Large intestine (tissue), 3 donors: Measurements from ENCODE around the gene EXD3. TPM values are rescaled to one million over a fixed set of nuclear protein-coding genes. Genes with fewer than 3 reads are reported as not detected.
"Not testable (repeated sequence)": the region's sequence is repeated elsewhere in the genome, so short reads cannot be mapped to it uniquely, and the experiment has no call there.

Source experiments
- DNase-seq, 2 donors: peaks; one replicate each; pipeline versions ENCODE4 v3.0.0 to v3.0.0-alpha.2; 2013
- H3K27ac ChIP-seq: one replicate; pipeline ENCODE4 v1.5.1; 2013; ENCODE audit warnings: low read length
- H3K27me3 ChIP-seq: 2 replicates; pipeline ENCODE4 v1.6.1; 2013; ENCODE audit warnings: low read length; ENCODE audit not compliant: control insufficient read depth, insufficient read depth
- H3K36me3 ChIP-seq: 2 replicates; pipeline ENCODE4 v1.6.1; 2013; ENCODE audit warnings: low read length; ENCODE audit not compliant: control insufficient read depth, insufficient read depth
- H3K4me1 ChIP-seq: one replicate; pipeline ENCODE4 v1.6.1; 2013; ENCODE audit warnings: low read length; ENCODE audit not compliant: control insufficient read depth, insufficient read depth
- H3K4me3 ChIP-seq: one replicate; pipeline ENCODE4 v1.5.1; 2013; ENCODE audit warnings: low read length
- H3K9me3 ChIP-seq: one replicate; pipeline ENCODE4 v1.6.1; 2013; ENCODE audit warnings: mild to moderate bottlenecking, low read depth, low read length, moderate library complexity; ENCODE audit not compliant: control insufficient read depth
- WGBS: methylation state at CpG from one replicate; pipeline ENCODE4 v1.1.5; 2013; ENCODE audit warnings: low lambda C conversion rate; ENCODE audit not compliant: insufficient coverage; 5-methylcytosine and 5-hydroxymethylcytosine counted together
- polyA plus RNA-seq: library from polyadenylated mRNA; unstranded; fragments of 120-200 nt; gene quantifications from one replicate; pipeline ENCODE4 v1.2.1, GENCODE V29; 2013

Gene EXD3
- polyA plus RNA-seq, 1 donor, result 36.5 TPM

- peaks cover 28% of the 10 kb centered on the region for H3K36me3 ChIP-seq
- H3K27ac ChIP-seq, result no peak overlapping the region
- no peak for DNase-seq
Measured at GRCh38 chr9:137452761-137453642, 30.0 kb upstream of the EXD3 start.

DNA sequence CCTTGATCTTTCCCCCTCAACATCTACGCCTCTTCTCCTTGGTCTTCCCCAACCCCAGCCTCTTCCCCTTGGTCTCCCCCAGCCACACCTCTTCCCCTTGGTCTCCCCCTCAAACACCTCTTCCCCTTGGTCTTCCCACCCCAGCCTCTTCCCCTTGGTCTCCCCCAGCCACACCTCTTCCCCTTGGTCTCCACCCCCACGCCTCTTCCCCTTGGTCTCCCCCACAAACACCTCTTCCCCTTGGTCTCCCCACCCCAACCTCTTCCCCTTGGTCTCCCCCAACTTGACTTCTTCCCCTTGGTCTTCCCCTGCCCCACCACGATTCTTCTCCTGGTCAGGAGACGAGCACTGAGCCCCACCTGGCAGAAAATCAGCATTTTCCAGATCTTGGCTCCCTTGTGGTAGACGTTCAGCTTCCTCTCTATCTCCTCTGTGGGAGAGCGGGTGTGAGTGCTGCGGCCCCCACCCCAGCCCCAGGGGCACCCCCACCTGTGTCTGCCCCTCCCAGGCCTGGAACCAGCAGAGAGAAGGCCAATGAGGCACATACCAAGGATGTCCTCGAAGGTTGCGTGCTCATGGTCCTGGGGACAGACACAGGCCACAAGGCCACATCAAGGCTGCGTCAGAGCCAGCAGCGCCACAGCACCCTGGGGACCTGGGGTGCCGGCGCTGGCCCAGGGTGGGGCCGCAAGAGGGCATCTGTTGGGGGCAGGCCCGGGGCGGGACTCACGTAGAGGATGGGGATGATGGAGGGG, 29.2 kb upstream of the EXD3 start:
- Histone ChIP-seq H3K9me3 (peaks cover 8% of the 10 kb centered on the region), H3K4me1 (peaks cover 14% of the 10 kb centered on the region), H3K27me3 (no peaks in the 10 kb centered on the region), H3K36me3 (peaks cover 27% of the 10 kb centered on the region), H3K4me3 (no peak overlapping the region), H3K27ac (no peak overlapping the region)
- 100% methylated on average over 1 of the region's 17 CpGs for WGBS
- DNase-seq, result no peak

More at GRCh38 chr9:137452761-137453642, 30.0 kb upstream of the EXD3 start:
- Histone ChIP-seq H3K9me3 (peaks cover 8% of the 10 kb centered on the region), H3K4me3 (peak overlapping the region; percentile 37), H3K4me1 (peaks cover 16% of the 10 kb centered on the region), H3K27me3 (no peaks in the 10 kb centered on the region)
- WGBS, result no CpG with 5 or more reads among the region's 43 CpGs

DNA sequence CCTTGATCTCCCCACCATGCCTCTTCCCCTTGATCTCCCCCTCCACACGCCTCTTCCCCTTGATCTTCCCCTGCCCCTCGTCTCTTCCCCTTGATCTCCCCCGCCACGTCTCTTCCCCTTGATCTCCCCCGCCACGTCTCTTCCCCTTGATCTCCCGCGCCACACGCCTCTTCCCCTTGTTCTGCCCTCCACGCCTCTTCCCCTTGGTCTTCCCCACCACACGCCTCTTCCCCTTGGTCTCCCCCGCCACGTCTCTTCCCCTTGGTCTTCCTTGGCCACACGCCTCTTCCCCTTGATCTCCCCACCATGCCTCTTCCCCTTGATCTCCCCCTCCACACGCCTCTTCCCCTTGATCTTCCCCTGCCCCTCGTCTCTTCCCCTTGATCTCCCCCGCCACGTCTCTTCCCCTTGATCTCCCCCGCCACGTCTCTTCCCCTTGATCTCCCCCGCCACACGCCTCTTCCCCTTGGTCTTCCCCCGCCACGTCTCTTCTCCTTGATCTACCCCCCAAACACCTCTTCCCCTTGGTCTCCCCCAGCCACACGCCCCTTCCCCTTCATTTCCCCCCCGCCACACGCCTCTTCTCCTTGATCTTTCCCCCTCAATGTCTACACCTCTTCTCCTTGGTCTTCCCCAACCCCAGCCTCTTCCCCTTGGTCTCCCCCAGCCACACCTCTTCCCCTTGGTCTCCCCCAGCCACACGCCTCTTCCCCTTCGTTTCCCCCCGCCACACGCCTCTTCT, 28.5 kb upstream of the EXD3 start:
- Histone ChIP-seq H3K4me1 (peaks cover 14% of the 10 kb centered on the region), H3K36me3 (peaks cover 22% of the 10 kb centered on the region)
- H3K27me3 ChIP-seq, H3K27ac ChIP-seq, H3K9me3 ChIP-seq, H3K4me3 ChIP-seq, DNase-seq: not testable (repeated sequence)
- WGBS, result 95% methylated on average over 3 of the region's 31 CpGs

DNA sequence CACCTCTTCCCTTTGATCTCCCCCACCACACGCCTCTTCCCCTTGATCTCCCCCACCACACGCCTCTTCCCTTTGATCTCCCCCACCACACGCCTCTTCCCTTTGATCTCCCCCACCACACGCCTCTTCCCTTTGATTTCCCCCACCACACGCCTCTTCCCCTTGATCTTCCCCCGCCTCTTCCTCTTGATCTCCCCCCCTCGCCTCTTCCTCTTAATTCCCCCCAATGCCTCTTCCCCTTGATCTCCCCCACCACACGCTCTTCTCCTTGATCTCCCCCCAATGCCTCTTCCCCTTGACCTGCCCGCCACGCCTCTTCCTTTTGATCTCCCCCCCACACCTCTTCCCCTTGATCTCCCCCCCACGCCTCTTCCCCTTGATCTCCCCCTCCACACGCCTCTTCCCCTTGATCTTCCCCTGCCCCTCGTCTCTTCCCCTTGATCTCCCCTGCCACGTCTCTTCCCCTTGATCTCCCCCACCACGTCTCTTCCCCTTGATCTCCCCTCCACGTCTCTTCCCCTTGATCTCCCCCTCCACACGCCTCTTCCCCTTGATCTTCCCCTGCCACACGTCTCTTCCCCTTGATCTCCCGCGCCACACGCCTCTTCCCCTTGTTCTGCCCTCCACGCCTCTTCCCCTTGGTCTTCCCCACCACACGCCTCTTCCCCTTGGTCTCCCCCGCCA, 27.7 kb upstream of the EXD3 start:
- H3K4me3 ChIP-seq, H3K27me3 ChIP-seq, H3K27ac ChIP-seq, DNase-seq, H3K9me3 ChIP-seq: not testable (repeated sequence)
- no CpG with 5 or more reads among the region's 24 CpGs for WGBS
- Histone ChIP-seq H3K4me1 (peaks cover 19% of the 10 kb centered on the region), H3K36me3 (peaks cover 18% of the 10 kb centered on the region)

DNA sequence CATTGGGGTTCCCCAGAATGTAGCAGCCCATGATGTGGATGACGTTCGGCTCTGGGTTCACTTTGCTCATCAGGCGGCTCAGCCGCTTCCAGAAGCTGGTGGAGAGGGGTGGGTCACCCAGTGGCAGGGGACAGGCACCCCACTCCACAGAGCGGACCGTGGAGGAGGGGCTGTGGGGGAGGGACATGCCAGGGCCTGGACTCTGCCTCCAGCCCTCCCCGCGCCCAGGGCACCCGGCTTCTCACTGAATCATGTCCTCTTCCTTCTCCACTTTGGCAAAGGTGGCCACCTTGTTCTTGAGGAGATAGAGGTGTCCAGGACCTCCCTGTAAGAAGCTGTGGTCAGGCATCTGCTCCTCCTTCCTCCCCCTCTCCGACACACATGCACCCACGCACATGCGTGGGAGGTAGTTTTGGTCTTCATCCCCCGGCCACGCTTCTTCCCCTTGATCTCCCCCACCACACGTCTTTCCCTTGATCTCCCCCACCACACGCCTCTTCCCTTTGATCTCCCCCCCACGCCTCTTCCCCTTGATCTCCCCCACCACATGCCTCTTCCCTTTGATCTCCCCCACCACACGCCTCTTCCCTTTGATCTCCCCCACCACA, 27.1 kb upstream of the EXD3 start:
- Histone ChIP-seq H3K4me3 (no peak overlapping the region), H3K4me1 (peaks cover 23% of the 10 kb centered on the region), H3K9me3 (peaks cover 8% of the 10 kb centered on the region), H3K36me3 (peaks cover 14% of the 10 kb centered on the region), H3K27ac (no peak overlapping the region), H3K27me3 (no peaks in the 10 kb centered on the region)
- no peak for DNase-seq
- no CpG with 5 or more reads among the region's 18 CpGs for WGBS

DNA sequence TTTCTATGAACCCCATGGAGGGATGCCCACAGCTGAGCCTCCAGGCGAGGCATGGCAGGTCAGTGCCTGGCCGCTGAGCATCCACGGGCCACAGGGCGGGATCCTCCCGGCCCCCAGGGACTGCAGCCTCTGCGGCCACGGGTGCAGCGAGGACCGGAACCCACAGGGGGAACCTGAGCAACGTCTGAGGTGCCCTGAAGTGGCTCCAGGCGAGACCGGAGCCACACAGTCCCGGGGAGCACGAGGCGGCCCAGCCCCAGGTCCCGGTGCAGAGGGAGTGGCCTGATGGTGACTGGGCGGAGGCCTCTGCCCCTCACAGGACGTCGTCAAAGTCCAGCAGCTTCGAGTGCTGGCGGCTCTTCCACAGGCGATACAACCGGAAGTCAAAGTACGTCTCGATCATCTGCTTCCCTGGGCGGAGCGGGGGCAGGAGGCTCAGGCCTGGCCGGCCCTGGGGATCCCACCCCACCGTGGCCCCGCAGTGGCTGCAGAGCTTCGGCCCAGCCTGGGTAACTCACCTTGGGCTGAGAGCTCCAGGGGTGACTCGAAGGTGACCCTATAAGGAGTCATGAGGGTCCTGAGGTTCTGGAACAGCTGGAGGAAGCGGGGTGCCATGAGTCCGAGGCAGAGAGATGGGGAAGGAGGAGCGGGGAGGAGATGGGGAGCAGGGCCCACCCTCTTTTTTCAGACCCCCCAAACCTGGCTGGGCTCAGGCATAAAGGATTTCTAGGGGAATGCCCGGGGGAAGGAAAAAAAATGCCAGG, 26.3 kb upstream of the EXD3 start:
- H3K27ac ChIP-seq, result no peak overlapping the region
- H3K4me1 ChIP-seq, result peaks cover 17% of the 10 kb centered on the region
- DNase-seq, result no peak
- peaks cover 14% of the 10 kb centered on the region for H3K36me3 ChIP-seq
- no peak overlapping the region for H3K4me3 ChIP-seq
- H3K9me3 ChIP-seq, result peaks cover 3% of the 10 kb centered on the region
- no CpG with 5 or more reads among the region's 36 CpGs for WGBS
- H3K27me3 ChIP-seq, result no peaks in the 10 kb centered on the region

DNA sequence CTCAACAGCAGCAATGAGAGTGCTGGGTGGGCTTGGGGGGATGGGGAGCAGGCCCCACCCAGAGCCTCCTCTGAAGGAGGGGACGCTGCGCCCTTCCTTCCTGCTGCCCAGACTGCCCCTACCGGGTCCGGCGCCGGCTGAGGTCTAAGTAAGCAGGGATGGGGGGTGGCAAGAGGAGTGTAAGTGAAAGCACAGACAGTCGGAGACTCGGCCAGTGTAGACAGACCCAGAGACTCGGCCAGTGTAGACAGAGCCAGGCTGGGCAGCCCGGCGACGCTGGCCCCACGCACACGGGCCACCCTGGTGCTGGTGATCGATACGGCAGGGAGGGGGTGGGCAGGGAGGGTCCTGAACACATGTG, 25.6 kb upstream of the EXD3 start:
- Histone ChIP-seq H3K9me3 (peaks cover 2% of the 10 kb centered on the region), H3K4me1 (peaks cover 16% of the 10 kb centered on the region), H3K36me3 (peaks cover 14% of the 10 kb centered on the region), H3K27ac (no peak overlapping the region), H3K4me3 (no peak overlapping the region), H3K27me3 (no peaks in the 10 kb centered on the region)
- WGBS, result no CpG with 5 or more reads among the region's 16 CpGs
- no peak for DNase-seq

DNA sequence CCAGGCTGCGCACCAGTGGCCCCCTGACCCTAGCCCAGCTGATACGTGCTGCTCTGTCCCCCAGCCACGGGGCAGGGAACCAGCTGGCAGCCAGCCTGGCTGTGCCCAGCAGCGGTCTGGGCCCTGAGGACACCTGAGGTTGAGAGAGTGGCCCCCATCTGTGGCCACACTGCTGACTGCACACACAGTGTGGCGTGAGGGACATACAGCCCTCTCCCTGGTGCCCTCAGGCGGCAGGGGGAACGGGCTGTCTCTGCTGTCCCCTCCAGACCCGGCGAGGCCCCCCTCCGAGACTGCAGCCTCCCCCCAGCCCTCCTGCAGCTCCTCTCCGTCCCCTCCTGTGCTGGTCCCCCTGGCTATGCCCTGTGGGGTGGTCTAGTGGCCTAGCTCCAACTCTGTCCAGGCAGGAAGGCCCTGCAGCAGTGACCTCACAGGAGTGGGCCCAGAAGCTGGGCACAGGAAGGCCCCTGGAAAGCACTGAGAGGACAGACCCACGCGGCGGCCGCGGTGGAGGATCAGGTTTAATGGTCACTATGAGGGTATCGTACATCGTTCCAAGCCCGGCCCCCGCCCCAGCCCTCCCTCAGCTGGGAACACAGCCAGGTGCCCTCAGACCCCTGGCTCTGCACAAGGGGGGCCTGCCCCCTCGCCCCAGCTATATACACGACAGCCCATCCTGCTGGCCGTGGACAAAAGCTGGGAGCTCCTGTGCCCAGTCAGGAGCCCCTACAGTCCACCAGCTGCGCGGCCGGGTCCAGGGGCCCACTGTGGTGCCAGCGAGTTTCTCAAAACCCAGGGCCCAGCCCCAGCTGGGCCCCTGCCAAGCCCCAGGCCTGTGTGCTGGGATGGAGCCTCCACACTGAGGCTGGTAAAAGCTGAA, 25.0 kb upstream of the EXD3 start:
- Histone ChIP-seq H3K27me3 (no peaks in the 10 kb centered on the region), H3K9me3 (no peaks in the 10 kb centered on the region), H3K4me3 (no peak overlapping the region), H3K4me1 (peaks cover 14% of the 10 kb centered on the region), H3K36me3 (peaks cover 13% of the 10 kb centered on the region), H3K27ac (no peak overlapping the region)
- no CpG with 5 or more reads among the region's 27 CpGs for WGBS
- no peak for DNase-seq
